ENCODE results near the gene MAP3K20.

Gene MAP3K20

GRCh38 chr2:173051463-173052215 lies 24.0 kb upstream of the MAP3K20 start:
- no peak for DNase-seq

- no peak for DNase-seq
Measured at GRCh38 chr2:173053043-173053699, 22.5 kb upstream of the MAP3K20 start.

DNA sequence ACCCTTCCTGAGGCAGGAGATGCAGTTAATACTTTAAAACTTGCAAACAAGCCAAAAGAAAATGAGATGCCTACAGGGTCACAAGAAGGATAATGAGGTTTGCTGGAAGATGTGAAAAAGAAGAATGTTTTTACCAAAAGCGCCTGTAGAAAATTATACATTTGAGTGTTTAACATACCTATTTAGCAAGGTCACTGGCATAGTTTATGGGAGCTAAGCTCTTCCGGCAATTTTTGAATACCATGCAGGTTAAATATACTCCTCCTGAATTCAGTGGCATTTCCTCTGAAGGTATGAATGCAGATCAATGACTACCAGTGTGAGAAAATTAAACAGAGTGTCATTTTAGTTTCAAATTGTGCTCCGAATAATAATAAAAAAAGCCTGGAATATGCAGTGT lies 21.2 kb upstream of the MAP3K20 start:
- no peak for DNase-seq

DNA sequence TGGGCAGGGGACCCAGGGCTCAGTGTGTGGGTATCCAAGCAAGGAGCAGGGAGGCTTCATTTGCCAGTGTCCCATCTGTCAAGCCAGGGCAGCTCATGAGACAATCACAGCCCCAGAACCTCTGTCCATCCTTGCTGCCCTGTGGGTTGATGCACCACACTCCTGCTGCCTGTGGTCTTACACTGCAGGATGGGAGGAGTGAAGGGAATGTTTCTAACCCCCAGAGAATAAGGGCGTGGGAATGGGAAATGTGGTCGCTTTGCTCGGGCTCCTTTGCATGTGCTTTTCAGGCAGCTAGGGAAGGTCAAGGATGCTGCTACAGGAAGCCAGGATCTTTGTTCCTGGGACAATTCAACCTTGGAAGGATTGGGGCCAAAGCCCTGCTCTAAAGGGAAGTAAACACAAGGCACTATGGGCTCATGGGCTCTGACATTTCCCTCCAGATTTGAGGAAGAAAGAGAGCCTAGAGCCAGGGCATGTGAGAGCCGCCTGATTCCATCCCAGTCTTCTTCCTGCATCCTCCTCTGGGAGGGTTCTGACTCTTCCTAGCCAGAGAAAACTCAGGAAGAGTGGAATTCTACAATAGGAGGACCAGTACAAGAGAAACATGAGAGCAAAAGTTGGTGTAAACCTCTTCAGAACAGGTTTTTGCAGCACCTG lies 18.8 kb upstream of the MAP3K20 start:
- DNase-seq = no peak

- no peak for DNase-seq
Measured at GRCh38 chr2:173058097-173058496, 17.5 kb upstream of the MAP3K20 start.

- no peak for DNase-seq
Measured at GRCh38 chr2:173058673-173059072, 17.0 kb upstream of the MAP3K20 start.

DNA sequence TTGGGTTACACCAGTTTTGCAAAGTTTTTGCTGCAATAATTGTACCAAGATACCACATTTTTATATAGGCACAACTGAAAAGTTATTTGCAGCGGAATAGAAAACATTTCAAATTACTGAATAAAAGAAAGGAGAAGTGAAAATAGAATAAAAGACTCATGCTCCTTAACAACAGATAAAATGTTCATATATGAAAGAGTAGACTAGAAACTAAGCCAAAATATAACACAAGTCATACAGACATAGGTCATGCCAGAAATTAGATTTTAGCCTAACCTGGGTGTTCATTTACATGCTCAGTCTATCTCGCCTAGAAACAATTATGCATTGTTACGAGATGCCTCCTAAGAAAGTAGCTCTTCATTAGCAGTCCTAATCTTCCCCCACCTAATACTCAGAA lies 16.4 kb upstream of the MAP3K20 start:
- no peak for DNase-seq

GRCh38 chr2:173059971-173060461 lies 15.6 kb upstream of the MAP3K20 start:
- DNase-seq = no peak

GRCh38 chr2:173062801-173063200 lies 12.8 kb upstream of the MAP3K20 start:
- DNase-seq = no peak

DNA sequence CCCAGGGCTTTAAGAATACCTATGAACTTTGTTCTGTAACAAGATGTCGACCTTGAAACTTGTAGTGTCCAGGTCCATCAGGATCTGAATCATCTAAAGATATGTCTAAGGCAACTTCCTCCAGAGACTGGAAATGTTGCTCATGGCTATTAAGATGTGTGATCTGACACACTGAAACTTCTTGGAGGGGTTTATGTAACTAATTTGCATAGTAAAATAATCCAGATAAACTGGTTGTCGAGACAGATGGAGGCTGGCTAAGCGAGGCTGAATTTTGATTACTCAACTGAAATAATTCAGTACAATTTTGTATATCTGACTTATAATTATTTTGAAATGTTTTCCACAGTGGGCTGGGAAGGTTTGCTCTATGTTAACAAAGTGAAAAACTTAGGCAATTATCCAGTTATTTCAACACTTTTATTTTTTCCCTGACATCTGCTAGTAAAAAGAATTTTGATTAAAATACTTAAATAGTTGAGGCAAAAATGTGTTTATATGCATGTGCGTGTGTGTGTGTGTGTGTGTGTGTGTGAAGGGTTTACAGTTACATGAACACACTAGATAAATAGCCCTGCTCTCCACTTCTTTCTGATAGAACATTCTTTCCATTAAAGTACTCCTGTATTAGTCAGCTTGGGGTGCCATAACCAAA lies 11.4 kb upstream of the MAP3K20 start:
- no peak for DNase-seq

- DNase-seq = no peak
Measured at GRCh38 chr2:173066887-173067676, 8.6 kb upstream of the MAP3K20 start.

- no peak for DNase-seq
Measured at GRCh38 chr2:173075056-173075780, 428 bp upstream of the MAP3K20 start.

DNA sequence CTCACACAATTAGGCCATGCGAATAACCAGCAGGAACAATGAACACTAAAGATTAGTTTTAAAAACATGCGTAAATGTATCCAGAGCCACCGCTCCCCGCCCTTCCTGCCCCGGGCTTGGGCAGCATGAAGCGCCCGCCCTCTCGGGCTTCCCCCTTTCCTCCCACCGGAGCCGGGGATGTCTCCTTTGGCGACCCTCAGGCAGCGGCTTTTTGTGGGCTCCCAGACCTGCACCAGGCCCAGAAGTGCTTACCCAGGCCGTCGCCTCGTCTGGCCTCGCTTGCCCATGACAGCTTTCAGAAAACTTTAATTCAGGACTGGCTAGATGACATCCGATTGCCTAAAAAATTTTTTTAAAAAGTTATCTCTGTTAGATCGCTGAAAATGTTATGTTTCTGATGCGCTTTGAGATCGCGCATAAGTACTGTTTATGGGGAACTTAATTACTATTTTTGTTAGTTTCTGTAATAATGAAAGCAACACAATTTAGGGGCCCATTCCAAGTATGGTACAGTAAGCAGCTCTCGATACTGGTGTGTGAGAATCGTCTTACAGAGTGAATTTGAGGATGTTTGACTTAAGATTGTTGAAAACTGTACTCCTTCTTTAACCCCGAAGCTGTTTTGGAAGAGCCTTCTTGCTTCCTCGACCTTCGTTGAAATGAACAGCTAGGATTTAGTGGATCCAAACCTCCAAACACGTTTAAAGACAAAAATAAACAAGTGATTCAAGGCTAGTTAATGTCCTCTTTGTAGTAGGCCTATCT lies 1.1 kb downstream of the MAP3K20 start:
- peak; percentile 19 for DNase-seq

DNA sequence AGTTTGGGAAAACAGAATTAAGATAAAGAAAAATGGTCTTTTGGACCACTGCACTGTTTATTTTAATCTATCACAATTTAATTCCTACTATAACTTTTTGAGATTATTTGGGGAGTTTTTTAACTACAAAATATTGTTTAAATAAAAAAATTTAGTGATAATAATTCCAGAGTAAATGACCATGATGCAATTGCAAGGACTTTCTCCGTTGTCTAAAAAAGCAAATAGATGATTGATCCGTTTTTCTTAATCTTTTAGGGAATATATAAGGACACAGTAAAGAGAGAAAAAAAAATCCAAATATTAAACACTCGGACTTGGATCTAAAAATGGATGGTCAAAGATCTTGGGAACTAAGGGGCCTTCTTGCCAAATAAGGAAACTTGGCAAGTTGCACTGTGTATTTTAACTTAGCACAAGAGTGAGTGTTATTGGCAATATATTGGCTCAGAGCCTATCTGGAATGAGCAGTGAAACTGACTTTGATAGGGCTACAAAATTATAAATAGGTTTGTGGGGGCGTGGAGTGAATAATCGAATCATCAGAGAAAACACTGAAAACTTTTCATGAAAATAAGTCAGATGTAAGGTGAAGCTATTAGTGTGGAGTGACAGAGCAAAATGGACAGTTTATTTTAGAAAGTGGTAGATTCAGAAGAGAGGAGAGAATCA lies 2.0 kb downstream of the MAP3K20 start:
- no peak for DNase-seq

GRCh38 chr2:173079141-173079540 lies 3.5 kb downstream of the MAP3K20 start:
- no peak for DNase-seq

GRCh38 chr2:173079973-173080860 lies 4.6 kb downstream of the MAP3K20 start:
- no peak for DNase-seq

GRCh38 chr2:173086518-173087213 lies 11.0 kb downstream of the MAP3K20 start:
- no peak for DNase-seq

- DNase-seq = no peak
Measured at GRCh38 chr2:173087214-173087581, 11.6 kb downstream of the MAP3K20 start.

Measured in activated naive CD4-positive, alpha-beta T cell treated with Interleukin-2 at 50 U/mL for 16 hours (primary cell).